Muscle layer of colon (tissue), 2 donors: Measurements from ENCODE around the gene GPC5.

Experiments used
- H3K27ac ChIP-seq: one replicate; pipeline ENCODE4 v1.7.0; 2013; ENCODE audit warnings: low read depth, mild to moderate bottlenecking, low read length, moderate library complexity
- H3K27me3 ChIP-seq, 2 donors: one replicate each; pipeline ENCODE4 v1.7.0; 2013; ENCODE audit warnings: low read length in 2 of 2, mild to moderate bottlenecking in 2 of 2; ENCODE audit not compliant: insufficient read depth in 2 of 2, control insufficient read depth in 1 of 2
- H3K36me3 ChIP-seq: one replicate; pipeline ENCODE4 v1.7.0; 2013; ENCODE audit warnings: mild to moderate bottlenecking, low read length; ENCODE audit not compliant: insufficient read depth
- H3K4me1 ChIP-seq: one replicate; pipeline ENCODE4 v1.7.0; 2013; ENCODE audit warnings: mild to moderate bottlenecking, low read length; ENCODE audit not compliant: insufficient read depth
- H3K4me3 ChIP-seq, 2 donors: one replicate each; pipeline ENCODE4 v1.7.0; 2013; ENCODE audit warnings: low read length in 2 of 2, low read depth in 1 of 2, mild to moderate bottlenecking in 1 of 2, moderate library complexity in 1 of 2
- H3K9ac ChIP-seq: one replicate; pipeline ENCODE4 v1.7.0; 2013; ENCODE audit warnings: low read length
- H3K9me3 ChIP-seq: one replicate; pipeline ENCODE4 v1.7.0; 2013; ENCODE audit warnings: mild to moderate bottlenecking, low read length
- donor health status: abdominal sarcoma.
- donor health status: Adenocarcinoma of cecum.

The GPC5 gene

GRCh38 chr13:91468301-91468700 is 69.9 kb downstream of the GPC5 start:
- Histone ChIP-seq H3K4me3 (no peak overlapping the region), H3K36me3 (no peaks in the 10 kb centered on the region), H3K9me3 (no peaks in the 10 kb centered on the region), H3K4me1 (no peaks in the 10 kb centered on the region), H3K9ac (no peak overlapping the region), H3K27me3 (no peaks in the 10 kb centered on the region), H3K27ac (no peak overlapping the region)

DNA sequence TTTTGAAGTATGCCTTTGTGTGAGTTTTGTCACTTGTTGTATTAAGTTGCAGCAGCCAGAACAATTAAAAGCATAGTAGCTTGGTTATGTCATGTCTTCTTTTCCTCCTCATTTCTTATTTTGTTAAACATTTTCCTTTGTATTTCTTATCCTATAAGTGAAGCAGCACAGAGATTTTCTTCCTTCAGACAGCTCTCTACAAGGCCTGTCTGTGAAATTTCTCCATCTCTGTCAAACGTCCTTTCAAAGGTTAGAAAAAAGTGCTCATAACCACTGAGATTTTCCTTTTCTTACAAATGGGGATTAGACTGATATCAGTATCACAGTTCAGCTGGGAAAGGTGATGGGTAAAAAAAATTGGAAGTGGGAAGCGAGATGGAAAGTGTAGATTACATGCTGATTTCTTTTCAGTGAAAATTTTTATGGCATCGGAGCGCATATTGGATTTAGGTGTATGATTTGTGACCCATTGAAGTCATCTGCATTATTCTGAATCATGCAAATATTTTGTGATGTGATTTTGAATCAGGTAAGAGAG is 71.7 kb downstream of the GPC5 start:
- no peak overlapping the region for H3K9ac ChIP-seq
- H3K4me1 ChIP-seq: no peaks in the 10 kb centered on the region
- H3K4me3 ChIP-seq: no peak overlapping the region
- no peaks in the 10 kb centered on the region for H3K27me3 ChIP-seq
- H3K27ac ChIP-seq: no peak overlapping the region
- H3K9me3 ChIP-seq: no peaks in the 10 kb centered on the region
- no peaks in the 10 kb centered on the region for H3K36me3 ChIP-seq

DNA sequence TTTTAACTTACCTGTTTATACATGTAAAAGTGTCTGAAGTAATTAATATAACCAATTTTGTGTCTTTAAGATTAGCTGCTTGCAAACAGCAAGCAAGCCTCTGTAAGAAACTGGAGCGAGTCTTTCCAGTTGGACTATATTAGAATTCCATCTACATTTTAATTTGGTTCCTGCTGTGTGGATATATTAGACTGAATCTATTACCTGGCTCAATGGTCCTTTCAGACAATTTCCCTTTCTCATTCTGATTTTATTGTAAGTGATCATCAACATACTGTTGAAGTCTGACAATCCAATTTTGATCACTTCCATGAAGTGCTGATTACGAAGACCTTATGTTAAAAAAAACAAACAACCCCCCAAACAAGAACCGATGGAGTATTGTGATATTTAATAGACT is 72.3 kb downstream of the GPC5 start:
- Histone ChIP-seq H3K27ac (no peak overlapping the region), H3K9me3 (no peaks in the 10 kb centered on the region), H3K36me3 (no peaks in the 10 kb centered on the region), H3K4me1 (no peaks in the 10 kb centered on the region), H3K9ac (no peak overlapping the region), H3K27me3 (no peaks in the 10 kb centered on the region), H3K4me3 (no peak overlapping the region)

GRCh38 chr13:91482427-91482826 is 84.0 kb downstream of the GPC5 start:
- no peaks in the 10 kb centered on the region for H3K9me3 ChIP-seq
- no peaks in the 10 kb centered on the region for H3K4me1 ChIP-seq

DNA sequence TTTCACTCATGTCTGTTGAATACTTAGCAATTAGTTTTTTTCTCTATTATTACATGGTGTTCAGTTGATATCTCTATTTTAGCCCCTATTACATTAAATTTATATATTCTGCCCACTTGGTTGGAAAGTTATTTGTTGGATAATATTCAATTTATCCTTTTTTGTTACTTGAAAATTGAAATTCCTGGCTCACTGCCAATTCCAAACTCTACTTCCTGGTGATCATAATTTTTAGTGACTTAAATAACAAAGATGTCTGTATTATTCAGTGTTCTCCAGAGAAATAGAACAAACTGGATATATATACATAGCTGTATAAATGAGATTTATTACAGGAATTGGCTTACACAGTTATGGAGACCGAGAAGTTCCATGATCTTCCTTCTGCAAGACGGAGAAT is 93.6 kb downstream of the GPC5 start:
- Histone ChIP-seq H3K27ac (no peak overlapping the region), H3K36me3 (no peaks in the 10 kb centered on the region), H3K4me3 (no peak overlapping the region), H3K27me3 (no peaks in the 10 kb centered on the region), H3K9me3 (no peaks in the 10 kb centered on the region), H3K4me1 (no peaks in the 10 kb centered on the region), H3K9ac (no peak overlapping the region)

More at GRCh38 chr13:91482427-91482826, 84.0 kb downstream of the GPC5 start:
- H3K4me3 ChIP-seq: no peak overlapping the region
- H3K27ac ChIP-seq: no peak overlapping the region
- no peak overlapping the region for H3K9ac ChIP-seq
- H3K36me3 ChIP-seq: no peaks in the 10 kb centered on the region
- H3K27me3 ChIP-seq: no peaks in the 10 kb centered on the region

DNA sequence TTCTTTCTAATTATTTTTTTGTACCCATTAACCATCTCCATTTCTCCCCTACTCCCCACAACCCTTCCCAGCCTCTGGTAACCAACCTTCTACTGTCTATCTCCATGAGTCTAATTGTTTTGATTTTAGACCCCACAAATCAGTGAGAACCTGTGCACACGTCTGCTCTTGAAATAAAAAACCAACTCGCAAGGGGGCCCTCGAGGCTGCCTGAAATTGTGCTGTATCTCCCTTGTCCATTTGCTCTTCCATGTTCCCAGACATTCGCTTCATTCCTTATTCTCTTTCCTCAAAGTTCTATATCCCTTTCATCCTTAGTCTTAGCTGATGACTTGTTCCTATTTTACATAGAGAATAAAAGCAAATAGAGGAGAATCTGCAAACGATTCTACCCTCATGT is 95.0 kb downstream of the GPC5 start:
- Histone ChIP-seq H3K9ac (no peak overlapping the region), H3K27ac (no peak overlapping the region), H3K4me1 (no peaks in the 10 kb centered on the region), H3K36me3 (no peaks in the 10 kb centered on the region), H3K4me3 (no peak overlapping the region), H3K27me3 (no peaks in the 10 kb centered on the region), H3K9me3 (no peaks in the 10 kb centered on the region)

DNA sequence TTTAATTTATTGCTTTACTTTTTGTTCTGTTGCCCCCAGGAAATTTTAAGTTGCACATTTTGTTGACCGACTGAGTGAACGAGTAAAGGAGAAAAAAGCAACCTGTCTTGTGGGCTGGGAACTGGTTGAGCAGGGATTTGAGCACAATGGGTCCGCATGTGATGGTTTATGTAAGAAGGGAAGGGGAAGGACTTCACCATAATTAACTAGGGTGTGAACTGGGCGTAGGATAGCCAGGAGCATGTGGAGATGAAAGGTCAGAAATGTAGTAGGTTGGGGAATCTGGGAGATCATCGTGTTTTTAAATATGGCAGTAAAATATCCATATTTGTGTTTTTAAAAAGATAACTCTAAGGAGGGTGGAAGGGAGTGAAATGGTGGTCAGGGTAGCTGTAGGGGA is 99.9 kb downstream of the GPC5 start:
- Histone ChIP-seq H3K27me3 (no peaks in the 10 kb centered on the region), H3K4me3 (no peak overlapping the region), H3K27ac (no peak overlapping the region), H3K4me1 (no peaks in the 10 kb centered on the region), H3K9me3 (no peaks in the 10 kb centered on the region), H3K9ac (no peak overlapping the region), H3K36me3 (no peaks in the 10 kb centered on the region)

DNA sequence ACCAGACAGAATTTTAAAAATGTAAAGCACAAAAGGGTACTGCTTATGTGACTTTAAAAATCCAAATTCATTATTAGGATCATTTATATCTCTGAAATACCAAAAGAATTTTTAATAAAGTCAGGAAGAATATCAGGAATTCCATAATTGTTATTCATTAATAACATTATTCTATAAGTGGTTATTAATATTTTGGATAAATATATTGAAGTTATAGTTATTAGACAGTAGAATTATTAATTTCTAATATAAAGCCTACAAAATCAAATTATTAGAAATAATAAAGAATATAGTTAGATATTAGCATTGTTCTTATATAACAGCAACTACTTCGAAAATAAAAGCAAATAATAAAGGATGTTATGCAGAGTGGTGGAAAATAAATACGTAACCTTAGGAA is 105.8 kb downstream of the GPC5 start:
- H3K4me3 ChIP-seq: no peak overlapping the region
- no peaks in the 10 kb centered on the region for H3K27me3 ChIP-seq
- H3K9me3 ChIP-seq: no peaks in the 10 kb centered on the region
- H3K27ac ChIP-seq: no peak overlapping the region
- no peak overlapping the region for H3K9ac ChIP-seq
- no peaks in the 10 kb centered on the region for H3K36me3 ChIP-seq
- H3K4me1 ChIP-seq: no peaks in the 10 kb centered on the region

GRCh38 chr13:91506759-91507158 is 108.3 kb downstream of the GPC5 start:
- Histone ChIP-seq H3K9ac (no peak overlapping the region), H3K4me1 (no peaks in the 10 kb centered on the region), H3K36me3 (no peaks in the 10 kb centered on the region), H3K27me3 (no peaks in the 10 kb centered on the region), H3K27ac (no peak overlapping the region), H3K4me3 (no peak overlapping the region), H3K9me3 (no peaks in the 10 kb centered on the region)

GRCh38 chr13:91510058-91510457 is 111.6 kb downstream of the GPC5 start:
- Histone ChIP-seq H3K27ac (no peak overlapping the region), H3K4me3 (no peak overlapping the region), H3K9me3 (no peaks in the 10 kb centered on the region), H3K9ac (no peak overlapping the region), H3K36me3 (no peaks in the 10 kb centered on the region), H3K27me3 (no peaks in the 10 kb centered on the region), H3K4me1 (no peaks in the 10 kb centered on the region)

GRCh38 chr13:91513790-91514189 is 115.4 kb downstream of the GPC5 start:
- H3K9ac ChIP-seq: no peak overlapping the region
- no peaks in the 10 kb centered on the region for H3K27me3 ChIP-seq
- no peaks in the 10 kb centered on the region for H3K9me3 ChIP-seq
- no peaks in the 10 kb centered on the region for H3K4me1 ChIP-seq
- H3K27ac ChIP-seq: no peak overlapping the region
- no peak overlapping the region for H3K4me3 ChIP-seq
- H3K36me3 ChIP-seq: no peaks in the 10 kb centered on the region

DNA sequence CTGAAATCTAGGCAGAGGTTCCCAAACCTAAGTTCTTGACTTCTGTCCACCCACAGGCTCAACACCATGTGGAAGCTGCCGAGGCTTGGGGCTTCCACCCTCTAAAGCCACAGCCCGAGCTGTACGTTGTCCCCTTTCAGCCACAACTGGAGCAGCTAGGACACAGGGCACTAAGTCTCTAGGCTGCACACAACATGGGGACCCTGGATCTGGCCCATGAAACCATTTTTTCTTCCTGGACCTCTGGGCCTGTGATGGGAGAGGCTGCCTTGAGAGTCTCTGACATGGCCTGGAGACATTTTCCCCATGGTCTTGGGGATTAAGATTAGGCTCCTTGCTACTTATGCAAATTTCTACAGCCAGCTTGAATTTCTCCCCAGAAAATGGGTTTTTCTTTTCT is 118.4 kb downstream of the GPC5 start:
- no peaks in the 10 kb centered on the region for H3K4me1 ChIP-seq

More for the DNA sequence above, 118.4 kb downstream of the GPC5 start:
- H3K27me3 ChIP-seq: no peaks in the 10 kb centered on the region
- no peak overlapping the region for H3K27ac ChIP-seq
- H3K36me3 ChIP-seq: no peaks in the 10 kb centered on the region
- no peak overlapping the region for H3K9ac ChIP-seq
- no peaks in the 10 kb centered on the region for H3K9me3 ChIP-seq
- no peak overlapping the region for H3K4me3 ChIP-seq
